CD14-positive monocyte (primary cell): ENCODE results near the gene CXADR. TPM values are rescaled to one million over a fixed set of nuclear protein-coding genes. Genes with fewer than 3 reads are reported as not detected.

Experiments
- DNase-seq, 3 donors: peaks; one replicate each; pipeline ENCODE4 v3.0.0-alpha.2; 2011 to 2022
- H2AFZ ChIP-seq: 2 replicates; pipeline ENCODE4 v1.6.0; 2012; ENCODE audit warnings: mild to moderate bottlenecking, low read depth, low read length, inconsistent platforms; ENCODE audit not compliant: insufficient read depth, poor library complexity, severe bottlenecking
- H3K27ac ChIP-seq, 2 donors: 1 replicate in 1 of 2; 2 replicates in 1 of 2; pipeline ENCODE4 v1.5.1; 2012 to 2013; ENCODE audit warnings: low read length in 2 of 2, control low read depth in 1 of 2, inconsistent platforms in 1 of 2, low read depth in 1 of 2, mild to moderate bottlenecking in 1 of 2
- H3K27me3 ChIP-seq, 2 donors: one replicate each; pipeline versions ENCODE4 v1.6.0 to v1.6.1; 2011 to 2013; ENCODE audit warnings: low read length in 2 of 2; ENCODE audit not compliant: control insufficient read depth in 2 of 2, insufficient read depth in 2 of 2
- H3K36me3 ChIP-seq, 2 donors: replicated peaks in 1 of 2; 1 replicate in 1 of 2; 2 replicates in 1 of 2; pipeline versions ENCODE4 v1.5.1 to v1.6.1; 2012 to 2013; ENCODE audit warnings: low read length in 2 of 2, control low read depth in 1 of 2, inconsistent platforms in 1 of 2, mild to moderate bottlenecking in 1 of 2; ENCODE audit not compliant: insufficient read depth in 2 of 2, control insufficient read depth in 1 of 2
- H3K4me1 ChIP-seq, 2 donors: 1 replicate in 1 of 2; 2 replicates in 1 of 2; pipeline versions ENCODE4 v1.5.1 to v1.6.1; 2012 to 2013; ENCODE audit warnings: low read length in 2 of 2, control low read depth in 1 of 2, inconsistent platforms in 1 of 2, mild to moderate bottlenecking in 1 of 2, moderate library complexity in 1 of 2; ENCODE audit not compliant: insufficient read depth in 2 of 2, control insufficient read depth in 1 of 2
- H3K4me2 ChIP-seq: replicated peaks from 2 replicates; pipeline ENCODE3; 2012; ENCODE audit warnings: low read length, moderate library complexity, mild to moderate bottlenecking; ENCODE audit not compliant: poor library complexity, severe bottlenecking; ENCODE audit errors: extremely low read depth
- H3K4me3 ChIP-seq, 3 experiments: fragments of 200-600 bp in 1 of 3; sonication (generic) in 1 of 3; replicated peaks in 1 of 3; 1 replicate in 2 of 3; 2 replicates in 1 of 3; pipeline ENCODE4 v1.5.1; 2011 to 2013; ENCODE audit warnings: low read length in 3 of 3, mild to moderate bottlenecking in 3 of 3, control low read depth in 2 of 3, low read depth in 2 of 3, inconsistent platforms in 1 of 3, moderate library complexity in 1 of 3
- H3K79me2 ChIP-seq: 2 replicates; pipeline ENCODE4 v1.6.0; 2012; ENCODE audit warnings: mild to moderate bottlenecking, control low read depth, inconsistent platforms, low read length, moderate library complexity; ENCODE audit not compliant: insufficient read depth
- H3K9ac ChIP-seq: 2 replicates; pipeline ENCODE4 v1.6.0; 2017; ENCODE audit warnings: low read length, mild to moderate bottlenecking; ENCODE audit not compliant: insufficient read depth, poor library complexity, severe bottlenecking
- H3K9me3 ChIP-seq, 2 donors: replicated peaks in 1 of 2; 1 replicate in 1 of 2; 2 replicates in 1 of 2; pipeline versions ENCODE4 v1.5.1 to v1.6.1; 2012 to 2013; ENCODE audit warnings: low read length in 2 of 2, control low read depth in 1 of 2; ENCODE audit not compliant: control insufficient read depth in 1 of 2, insufficient read depth in 1 of 2
- H4K20me1 ChIP-seq: 2 replicates; pipeline ENCODE4 v1.6.0; 2012; ENCODE audit warnings: mild to moderate bottlenecking, low read length, control low read depth, moderate library complexity; ENCODE audit not compliant: insufficient read depth
- H3K27ac Mint-ChIP-seq, 7 donors: one replicate each; pipeline ENCODE4 v1.8.0; 2020; ENCODE audit warnings: mild to moderate bottlenecking in 7 of 7, mixed read lengths in 7 of 7, moderate library complexity in 6 of 7, inconsistent platforms in 2 of 7
- H3K27me3 Mint-ChIP-seq, 3 donors: one replicate each; pipeline ENCODE4 v1.8.0; 2021 to 2022; ENCODE audit warnings: low read depth in 3 of 3, mild to moderate bottlenecking in 3 of 3, mixed read lengths in 3 of 3, moderate library complexity in 3 of 3, inconsistent platforms in 1 of 3
- H3K36me3 Mint-ChIP-seq, 2 donors: one replicate each; pipeline ENCODE4 v1.8.0; 2020; ENCODE audit warnings: mixed read lengths in 2 of 2, inconsistent platforms in 1 of 2, mild to moderate bottlenecking in 1 of 2
- H3K4me1 Mint-ChIP-seq: one replicate; pipeline ENCODE4 v1.8.0; 2020; ENCODE audit warnings: mild to moderate bottlenecking, mixed read lengths
- H3K4me3 Mint-ChIP-seq, 2 donors: one replicate each; pipeline ENCODE4 v1.8.0; 2020; ENCODE audit warnings: mild to moderate bottlenecking in 2 of 2, mixed read lengths in 2 of 2, moderate library complexity in 1 of 2
- H3K9me3 Mint-ChIP-seq, 7 donors: one replicate each; pipeline ENCODE4 v1.8.0; 2020 to 2022; ENCODE audit warnings: mixed read lengths in 7 of 7, mild to moderate bottlenecking in 6 of 7, moderate library complexity in 6 of 7, inconsistent platforms in 2 of 7
- CTCF ChIP-seq: fragments of 200-600 bp; IDR thresholded peaks from one replicate; pipeline ENCODE4 v1.8.0; 2022; ENCODE audit warnings: antibody characterized with exemption, mild to moderate bottlenecking
- WGBS: methylation state at CpG from one replicate; pipeline ENCODE4 v1.1.5; 2013; ENCODE audit warnings: missing lambda C conversion rate; ENCODE audit not compliant: insufficient coverage; 5-methylcytosine and 5-hydroxymethylcytosine counted together
- intact Hi-C, 2 donors: fragments of 100-400 bp; cut with micrococcal nuclease; formaldehyde crosslinking; loops; one replicate each; pipeline versions ENCODE4 v1.15.0 to v1.15.1; 2023
- polyA minus RNA-seq: library from RNA; depleted of rRNA, polyadenylated mRNA; stranded (reverse); fragments of >200 nt; gene quantifications from 2 replicates; pipeline ENCODE4 v1.2.3, GENCODE V29; 2012
- polyA plus RNA-seq, 3 donors: library from polyadenylated mRNA; depleted of rRNA in 1 of 3; unstranded in 2 of 3; stranded (reverse) in 1 of 3; fragments of 300-500 nt in 2 of 3; fragments of >200 nt in 1 of 3; fragmentation: Illumina TruSeq in 2 of 3; gene quantifications; 1 replicate in 2 of 3; 2 replicates in 1 of 3; pipeline ENCODE4 v1.2.3, GENCODE V29; 2012 to 2021
- total RNA-seq, 12 experiments: library from RNA in 1 of 12; stranded (reverse) in 1 of 12; fragments of 120-200 nt in 1 of 12; gene quantifications; one replicate each; pipeline ENCODE4 v1.2.4 and lab custom pipeline; 2013 to 2026; ENCODE audit warnings: mixed read lengths in 6 of 12, inconsistent platforms in 1 of 12

CXADR gene
- 0.08 TPM for total RNA-seq (2013)
- polyA plus RNA-seq (not detected), polyA minus RNA-seq (not detected in 2 replicates), total RNA-seq (lab: John Stamatoyannopoulos, UW) (0 to 26.7 (median 0.17) reads per million in 11 experiments)

GRCh38 chr21:17512253-17513213 lies at the start of gene CXADR:
TSS of gene CXADR (plus strand) at chr21:17513043. CDS start at chr21:17513130, 87 bp downstream.
- Histone ChIP-seq H3K4me1 (peaks cover 9 to 24% of the 10 kb centered on the region in 2 donors), H3K27ac (no peak within 1 kb of the TSS), H3K4me2 (peak within 1 kb of the TSS; percentile 83), H2AFZ (peak within 1 kb of the TSS; percentile 53), H3K9me3 (no peaks in the 10 kb centered on the region), H3K79me2 (no peaks in the 10 kb centered on the region), H4K20me1 (no peaks in the 10 kb centered on the region), H3K4me3 (peak within 1 kb of the TSS in 2 of 3 experiments; percentile 4 to 70), H3K36me3 (no peaks in the 10 kb centered on the region), H3K27me3 (peaks cover 39 to 69% of the 10 kb centered on the region in 2 donors), H3K9ac (peak within 1 kb of the TSS; percentile 8)
- Mint-ChIP-seq H3K27me3 (peaks cover 64 to 78% (median 68%) of the 10 kb centered on the region in 3 donors), H3K27ac (no peak within 1 kb of the TSS), H3K4me1 (peaks cover 16% of the 10 kb centered on the region), H3K9me3 (peaks cover 0 to 23% (median 14%) of the 10 kb centered on the region in 7 donors), H3K36me3 (peaks cover 0 to 5% of the 10 kb centered on the region in 2 donors), H3K4me3 (peak within 1 kb of the TSS; percentile 72 to 86)
- DNase-seq, result peak in 1 of 3 donors; percentile 9
- WGBS, result under 1% methylated on average over 68 of the region's 83 CpGs
- intact Hi-C loops, result no loop called here
- TF ChIP-seq CTCF, result peak; percentile 59

GRCh38 chr21:17466166-17466565 lies 46.7 kb upstream of the CXADR start:
- no peak overlapping the region for H2AFZ ChIP-seq

More at GRCh38 chr21:17466166-17466565, 46.7 kb upstream of the CXADR start:
- H3K4me3 Mint-ChIP-seq, result no peak overlapping the region
- peaks cover 1 to 5% (median 3%) of the 10 kb centered on the region in 3 donors for H3K27me3 Mint-ChIP-seq
- no peak overlapping the region for H3K9ac ChIP-seq
- peaks cover 0 to 3% (median 2%) of the 10 kb centered on the region in 7 donors for H3K9me3 Mint-ChIP-seq
- H3K36me3 Mint-ChIP-seq, result no peaks in the 10 kb centered on the region
- no peak overlapping the region for H3K27ac Mint-ChIP-seq
- H3K4me1 Mint-ChIP-seq, result no peaks in the 10 kb centered on the region
- H3K27ac ChIP-seq, result no peak overlapping the region
- H3K4me2 ChIP-seq, result no peak overlapping the region
- DNase-seq, result peak in 2 of 3 donors; percentile 2 to 14
- no peak for TF ChIP-seq CTCF
- H3K27me3 ChIP-seq, result no peaks in the 10 kb centered on the region
- H3K36me3 ChIP-seq, result no peaks in the 10 kb centered on the region
- no peaks in the 10 kb centered on the region for H3K79me2 ChIP-seq
- 100% methylated on average over 1 of the region's 1 CpG for WGBS
- H3K9me3 ChIP-seq, result no peaks in the 10 kb centered on the region
- H3K4me1 ChIP-seq, result no peaks in the 10 kb centered on the region
- no peak overlapping the region for H3K4me3 ChIP-seq
- intact Hi-C loops, result no loop called here
- no peaks in the 10 kb centered on the region for H4K20me1 ChIP-seq
